Measurements from ENCODE around the gene TNNI3K.

GRCh38 chr1:74586253-74586897 lies 351.2 kb downstream of the TNNI3K start:
- TF ChIP-seq CTCF (conservative IDR thresholded peaks at IDR 0.05; ENCODE audit: low read depth, low read length) (no peak), EZH2 (IDR thresholded peaks at IDR 0.05; ENCODE audit: low read length, unreplicated experiment) (no peak), EZH2phosphoT487 (IDR thresholded peaks at IDR 0.05; ENCODE audit: borderline replicate concordance, low read length) (no peak)
